GM12801 (cell line): Measurements from ENCODE around the gene PLLP.

Experiments used
- TF ChIP-seq, protein P1 (sequence below): IDR thresholded peaks from one replicate; pipeline ENCODE4 v1.5.1; 2011; ENCODE audit warnings: control low read depth; ENCODE audit not compliant: insufficient read length; ENCODE audit errors: extremely low read depth

PLLP gene

DNA sequence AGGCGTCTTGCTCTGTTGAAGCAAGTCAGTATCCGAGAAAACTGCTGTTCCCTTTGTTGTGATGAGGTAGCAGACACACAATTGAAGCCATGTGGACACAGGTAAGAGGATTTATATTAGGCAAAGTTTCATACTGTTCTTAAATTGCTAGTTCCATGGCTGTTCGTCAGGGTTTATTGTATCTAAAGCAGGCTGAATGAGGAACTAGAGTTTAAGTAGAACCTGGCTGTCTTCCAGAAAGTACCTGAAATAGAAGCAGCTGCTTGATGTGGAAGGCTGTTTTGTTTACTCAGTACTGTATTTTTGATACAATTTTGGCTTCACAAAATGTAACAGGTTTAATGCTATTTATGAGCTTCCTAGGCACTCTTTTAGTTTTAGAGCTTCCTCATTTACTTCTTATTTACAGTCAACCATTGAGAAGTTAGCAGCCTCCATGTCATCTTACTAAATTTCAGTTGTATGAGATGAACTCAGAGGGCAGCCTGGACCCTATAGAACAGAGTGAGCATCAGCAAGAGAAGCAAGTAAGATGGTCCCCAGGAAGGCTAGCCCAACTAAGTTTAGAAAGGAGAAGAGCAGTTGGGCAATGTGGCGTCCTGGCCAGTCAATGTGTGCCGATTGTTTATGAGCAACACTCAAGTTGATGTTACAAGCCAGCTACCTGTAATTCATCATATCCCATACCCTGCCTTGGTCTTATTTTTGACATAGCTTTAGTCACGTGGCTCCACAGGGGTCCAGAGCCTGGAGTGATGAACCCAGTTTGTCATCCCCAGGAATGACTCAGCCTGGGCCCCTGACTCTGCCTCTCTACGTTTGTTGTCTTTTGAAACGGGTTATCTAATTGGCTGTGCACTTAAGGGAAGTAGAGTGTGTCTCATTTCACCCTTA, 49.1 kb downstream of the PLLP start:
- TF ChIP-seq, protein P1, sequence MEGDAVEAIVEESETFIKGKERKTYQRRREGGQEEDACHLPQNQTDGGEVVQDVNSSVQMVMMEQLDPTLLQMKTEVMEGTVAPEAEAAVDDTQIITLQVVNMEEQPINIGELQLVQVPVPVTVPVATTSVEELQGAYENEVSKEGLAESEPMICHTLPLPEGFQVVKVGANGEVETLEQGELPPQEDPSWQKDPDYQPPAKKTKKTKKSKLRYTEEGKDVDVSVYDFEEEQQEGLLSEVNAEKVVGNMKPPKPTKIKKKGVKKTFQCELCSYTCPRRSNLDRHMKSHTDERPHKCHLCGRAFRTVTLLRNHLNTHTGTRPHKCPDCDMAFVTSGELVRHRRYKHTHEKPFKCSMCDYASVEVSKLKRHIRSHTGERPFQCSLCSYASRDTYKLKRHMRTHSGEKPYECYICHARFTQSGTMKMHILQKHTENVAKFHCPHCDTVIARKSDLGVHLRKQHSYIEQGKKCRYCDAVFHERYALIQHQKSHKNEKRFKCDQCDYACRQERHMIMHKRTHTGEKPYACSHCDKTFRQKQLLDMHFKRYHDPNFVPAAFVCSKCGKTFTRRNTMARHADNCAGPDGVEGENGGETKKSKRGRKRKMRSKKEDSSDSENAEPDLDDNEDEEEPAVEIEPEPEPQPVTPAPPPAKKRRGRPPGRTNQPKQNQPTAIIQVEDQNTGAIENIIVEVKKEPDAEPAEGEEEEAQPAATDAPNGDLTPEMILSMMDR = no peak

DNA sequence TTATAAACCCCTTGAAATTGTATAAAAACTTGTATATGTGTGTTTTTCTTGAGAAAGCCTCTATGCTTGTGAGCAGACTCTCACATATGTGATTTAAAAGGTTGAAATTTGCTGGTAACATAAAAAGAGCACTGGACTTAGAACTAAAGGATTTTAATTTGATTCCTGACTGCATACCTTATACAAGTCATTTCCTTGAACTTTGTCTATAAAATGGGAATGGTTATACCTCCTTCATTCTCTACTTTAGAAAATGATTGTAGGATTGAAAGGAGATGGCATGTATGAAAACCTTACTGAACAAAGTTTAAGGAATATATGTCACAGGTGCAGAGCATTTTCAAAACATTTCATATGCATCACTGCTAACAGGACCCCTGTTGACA, 49.8 kb downstream of the PLLP start:
- TF ChIP-seq, protein P1 = no peak

DNA sequence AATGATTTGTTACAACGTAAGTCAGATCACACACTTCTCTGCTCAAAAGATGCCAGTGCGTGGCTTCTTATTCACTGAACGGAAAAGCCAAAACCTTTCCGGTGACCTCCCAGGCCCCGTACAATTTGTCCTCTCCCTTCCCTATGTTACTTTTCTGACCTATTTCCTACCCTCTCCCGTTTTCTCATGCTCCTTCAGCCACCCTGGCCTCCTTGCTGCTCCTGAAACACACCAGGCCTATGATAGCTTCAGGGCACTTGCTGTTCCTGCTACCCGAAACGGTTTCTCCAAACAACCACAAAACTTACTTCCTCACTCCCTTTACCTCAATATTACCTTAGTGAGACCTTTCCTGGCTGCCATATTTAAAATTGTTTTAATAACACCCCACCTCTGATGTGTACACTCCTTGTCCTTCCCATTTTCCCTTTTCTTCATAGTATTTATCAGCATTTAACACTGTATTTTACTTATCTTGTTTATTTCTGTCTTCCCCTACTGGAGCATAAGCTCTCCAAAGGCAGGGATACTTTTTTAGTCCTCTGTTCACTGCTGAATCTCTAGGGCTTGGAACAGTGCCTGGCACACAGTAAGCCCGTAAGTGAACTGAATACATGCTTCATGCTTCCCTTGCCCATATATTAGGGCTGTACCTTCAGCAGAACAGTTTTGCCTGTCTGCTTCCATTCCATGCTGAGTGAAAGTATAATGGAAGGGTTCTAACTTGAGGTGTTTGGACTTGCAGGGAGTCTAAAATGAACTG, 50.3 kb downstream of the PLLP start:
- TF ChIP-seq, protein P1 = no peak

DNA sequence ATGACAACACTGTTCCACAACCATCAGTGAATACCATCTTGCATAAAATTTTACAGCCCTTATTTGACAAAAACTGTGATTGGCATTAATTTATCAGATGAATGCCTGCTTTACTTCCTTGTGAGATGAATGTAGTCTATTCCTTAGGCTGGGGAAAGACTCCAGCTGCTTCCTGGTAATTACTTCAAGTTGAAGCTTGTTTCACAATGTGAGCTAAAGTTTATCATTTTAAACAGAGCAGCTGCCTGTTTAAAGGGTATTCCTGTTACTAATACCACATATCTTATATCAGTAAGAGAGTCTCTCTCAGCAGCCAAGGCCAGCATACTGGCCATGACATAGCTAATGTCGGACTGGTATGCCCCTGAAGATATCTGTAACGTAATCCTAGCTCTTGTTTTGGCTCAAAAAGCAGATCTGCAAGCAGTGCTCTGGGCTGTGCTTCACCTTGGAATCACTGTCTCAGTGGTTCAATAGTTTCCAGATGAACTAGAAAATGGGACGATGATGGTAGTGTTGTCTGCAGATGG, 52.6 kb downstream of the PLLP start:
- TF ChIP-seq, protein P1 = no peak

DNA sequence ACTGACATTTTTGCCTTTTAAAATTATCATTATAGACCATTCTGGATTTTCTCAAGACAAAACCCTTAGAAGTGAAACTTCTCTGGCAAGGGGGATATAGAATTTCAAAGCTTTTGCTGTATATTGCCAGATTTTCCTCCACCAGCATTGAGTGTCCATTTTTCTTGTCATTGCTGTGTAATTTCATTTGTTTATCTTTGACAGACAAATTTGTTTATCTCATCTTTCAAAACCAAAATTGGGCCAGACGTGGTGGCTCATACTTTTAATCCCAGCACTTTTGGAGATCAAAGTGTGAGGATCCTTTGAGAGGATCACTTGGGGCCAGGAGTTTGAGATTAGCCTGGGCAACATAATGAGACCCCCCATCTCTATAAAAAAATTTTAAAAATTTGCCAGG, 55.4 kb downstream of the PLLP start:
- TF ChIP-seq, protein P1 = no peak

DNA sequence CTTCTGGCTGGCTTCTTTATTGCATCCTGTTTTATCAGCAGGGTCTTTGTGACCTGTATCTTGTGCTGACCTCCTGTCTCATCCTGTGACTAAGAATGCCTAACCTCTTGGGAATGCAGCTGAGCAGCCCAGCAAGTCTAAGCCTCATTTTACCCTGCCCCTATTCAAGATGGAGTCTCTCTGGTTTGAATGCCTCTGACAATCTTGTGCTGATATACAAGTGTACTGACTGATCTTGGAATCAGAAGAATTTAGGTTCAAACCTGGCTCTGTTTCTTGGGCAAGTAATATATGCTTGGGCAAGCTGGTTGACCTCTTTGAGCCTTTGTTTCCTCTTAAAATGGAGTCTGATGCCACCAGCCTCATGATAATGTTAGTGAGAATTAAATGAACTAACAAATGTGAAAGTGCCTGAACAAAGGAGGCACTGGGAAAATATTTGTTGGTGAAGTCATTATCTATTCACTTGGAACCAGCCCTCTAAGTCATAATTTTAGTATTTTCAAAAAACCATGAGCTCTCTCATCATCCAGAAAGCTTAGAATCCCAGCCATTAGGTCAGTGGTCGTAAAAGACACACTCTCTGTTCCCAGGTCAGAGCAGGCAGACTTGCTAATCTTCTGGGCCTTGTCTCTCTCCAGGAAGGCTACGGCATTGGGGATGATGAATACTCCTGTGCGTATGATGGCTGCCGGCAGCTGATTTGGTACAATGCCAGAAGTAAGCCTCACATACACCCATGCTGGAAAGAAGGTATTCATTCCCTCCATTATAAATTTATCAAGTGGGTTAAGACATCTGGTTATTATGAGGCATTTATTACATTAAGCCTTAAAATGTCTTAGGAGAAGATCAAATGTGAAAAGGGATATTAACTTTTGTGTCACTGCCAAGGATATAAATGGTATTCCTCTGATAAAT, 57.5 kb downstream of the PLLP start:
- TF ChIP-seq, protein P1 = no peak
